CD4-positive, alpha-beta T cell treated with Interleukin-6 for 4 hours (primary cell): Measurements from ENCODE around the gene CLEC4E.
A peak's percentile ranks its signal among the peaks of the same experiment; 100 is the strongest.
"Not testable (repeated sequence)": the region's sequence is repeated elsewhere in the genome, so short reads cannot be mapped to it uniquely, and the experiment has no call there.

ENCODE experiments used
- DNase-seq: peaks from one replicate; pipeline ENCODE4 v3.0.0-alpha.2; 2020; ENCODE audit warnings: mixed read lengths

The CLEC4E gene, protein sequence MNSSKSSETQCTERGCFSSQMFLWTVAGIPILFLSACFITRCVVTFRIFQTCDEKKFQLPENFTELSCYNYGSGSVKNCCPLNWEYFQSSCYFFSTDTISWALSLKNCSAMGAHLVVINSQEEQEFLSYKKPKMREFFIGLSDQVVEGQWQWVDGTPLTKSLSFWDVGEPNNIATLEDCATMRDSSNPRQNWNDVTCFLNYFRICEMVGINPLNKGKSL

GRCh38 chr12:8540831-8541230 is at the start of gene CLEC4E:
Gene CLEC4E (minus strand): TSS chr12:8540905. CDS start chr12:8540797, 108 bp downstream.
- not testable (repeated sequence) for DNase-seq

DNA sequence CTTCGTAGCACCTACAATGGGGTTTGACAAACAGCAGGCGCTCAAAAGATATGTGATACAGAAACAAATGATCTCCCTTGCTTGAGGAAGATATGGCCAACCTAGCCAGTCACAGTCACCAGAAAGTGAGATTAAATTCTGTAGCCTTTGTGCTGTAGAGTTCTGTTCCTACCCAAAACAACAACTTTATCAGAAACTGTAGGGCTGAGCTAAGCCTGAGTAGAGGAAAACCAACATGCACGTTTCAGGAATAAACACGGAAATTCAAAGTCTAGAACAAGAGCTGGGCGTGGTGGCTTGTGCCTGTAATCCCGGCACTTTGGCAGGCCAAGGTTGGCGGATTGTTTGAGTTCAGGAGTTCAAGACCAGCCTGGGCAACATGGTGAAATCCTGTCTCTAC is 49.0 kb upstream of the CLEC4E start:
- no peak for DNase-seq

DNA sequence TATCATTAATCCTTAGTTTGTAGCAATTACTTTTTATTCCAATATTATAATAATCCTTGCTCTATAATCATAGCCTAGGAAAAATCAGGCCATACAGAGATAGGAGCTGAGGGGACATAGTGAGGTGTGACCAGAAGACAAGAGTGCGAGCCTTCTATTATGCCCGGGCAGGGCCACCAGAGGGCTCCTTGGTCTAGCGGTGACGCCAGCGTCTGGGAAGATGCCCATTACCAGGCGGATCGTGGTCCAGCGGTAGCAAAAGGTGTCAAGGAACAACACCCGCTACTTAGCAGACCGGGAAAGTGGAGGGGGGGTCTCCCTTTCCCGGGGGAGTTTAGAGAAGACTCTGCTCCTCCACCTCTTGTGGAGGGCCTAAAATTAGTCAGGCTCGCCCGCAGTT is 43.8 kb upstream of the CLEC4E start:
- not testable (repeated sequence) for DNase-seq

GRCh38 chr12:8584004-8584403 is 43.3 kb upstream of the CLEC4E start:
- no peak for DNase-seq

DNA sequence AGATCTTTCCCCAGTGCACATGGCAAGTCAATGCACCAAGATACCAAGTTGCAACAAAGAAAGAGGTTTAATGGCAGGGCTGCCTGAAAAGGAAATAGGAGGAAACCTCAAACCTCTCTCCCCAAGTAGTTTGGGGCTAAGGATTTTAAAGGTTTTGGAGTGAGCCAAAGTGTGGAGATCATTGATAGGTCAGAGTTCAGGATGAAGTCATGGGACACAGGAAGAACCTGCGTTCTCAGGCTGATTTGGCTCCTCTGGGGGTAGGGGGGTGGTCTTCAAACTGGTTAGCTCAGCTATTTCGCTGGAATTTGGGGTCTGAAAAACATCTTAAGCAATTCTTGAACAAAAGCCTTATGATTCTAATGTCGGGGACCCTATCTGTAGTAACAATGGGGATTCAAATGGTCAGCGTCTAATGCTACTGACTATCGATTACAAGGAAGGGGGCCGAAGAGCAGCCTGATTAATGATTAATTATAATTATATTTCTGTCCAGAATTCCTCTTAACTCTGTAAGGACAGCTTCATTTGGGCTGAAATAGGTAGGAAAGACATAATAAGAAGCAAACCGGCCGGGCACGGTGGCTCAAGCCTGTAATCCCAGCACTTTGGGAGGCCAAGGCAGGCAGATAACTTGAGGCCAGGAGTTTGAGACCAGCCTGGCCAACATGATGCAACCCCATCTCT is 40.5 kb upstream of the CLEC4E start:
- DNase-seq, result no peak

DNA sequence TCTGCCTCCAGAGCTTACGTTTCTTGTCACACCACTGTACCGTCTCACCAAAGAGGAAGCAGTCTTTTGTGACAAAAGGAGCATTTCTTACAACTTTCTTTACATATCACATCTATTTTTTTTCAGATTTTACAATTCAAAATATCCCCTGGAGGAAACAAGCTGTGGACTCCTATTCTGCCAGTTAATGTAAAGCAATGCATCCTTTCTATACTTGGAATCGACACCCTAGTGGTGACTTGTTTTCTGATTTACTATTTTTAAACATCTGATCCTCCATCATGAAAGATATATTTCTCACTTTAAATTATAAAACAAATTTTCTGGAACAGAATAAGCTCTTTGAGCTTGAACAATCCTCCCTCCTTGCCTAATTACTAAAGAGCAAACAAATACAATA is 37.2 kb upstream of the CLEC4E start:
- DNase-seq, result no peak

GRCh38 chr12:8572507-8572906 is 31.8 kb upstream of the CLEC4E start:
- DNase-seq, result peak; percentile 7

DNA sequence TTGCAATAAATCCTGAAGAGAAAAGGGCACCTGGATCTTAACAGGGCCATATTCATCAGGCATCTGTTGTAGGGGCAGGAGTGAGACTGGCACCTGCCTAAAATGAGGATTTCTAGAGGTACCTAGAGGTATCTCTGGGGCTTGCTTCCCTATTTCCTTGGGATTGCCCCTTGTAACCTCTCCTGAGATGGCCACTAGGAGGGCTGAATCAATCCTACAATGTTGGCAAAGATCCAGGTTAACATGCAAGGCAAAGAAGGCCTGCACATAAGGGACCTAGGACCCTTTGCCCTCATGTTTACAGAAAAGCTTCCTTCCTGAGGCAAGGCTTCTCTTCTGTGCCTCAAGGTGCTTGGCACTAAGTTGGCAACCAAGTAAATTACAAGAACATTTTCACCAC is 25.8 kb upstream of the CLEC4E start:
- no peak for DNase-seq

DNA sequence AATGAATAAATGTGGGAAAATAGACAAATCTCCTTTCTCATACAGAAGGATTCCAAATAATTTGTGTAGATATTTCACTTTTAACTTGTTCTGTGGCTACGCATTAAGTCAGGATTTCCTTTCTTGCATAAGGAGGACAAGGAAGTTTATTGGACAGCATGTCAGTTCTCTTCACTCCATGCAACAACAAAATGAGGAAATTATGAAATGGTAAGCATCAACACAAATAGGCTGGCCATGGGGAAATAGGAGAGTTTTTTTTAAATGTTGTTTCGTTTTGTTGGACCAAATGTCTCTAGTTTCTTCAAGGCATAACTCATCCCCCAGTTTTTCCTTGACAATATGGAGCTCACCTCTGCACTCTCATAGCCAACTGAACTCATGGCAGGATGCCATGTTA is 25.3 kb upstream of the CLEC4E start:
- not testable (repeated sequence) for DNase-seq

- DNase-seq, result no peak
Measured at GRCh38 chr12:8564656-8565055, 24.0 kb upstream of the CLEC4E start.

DNA sequence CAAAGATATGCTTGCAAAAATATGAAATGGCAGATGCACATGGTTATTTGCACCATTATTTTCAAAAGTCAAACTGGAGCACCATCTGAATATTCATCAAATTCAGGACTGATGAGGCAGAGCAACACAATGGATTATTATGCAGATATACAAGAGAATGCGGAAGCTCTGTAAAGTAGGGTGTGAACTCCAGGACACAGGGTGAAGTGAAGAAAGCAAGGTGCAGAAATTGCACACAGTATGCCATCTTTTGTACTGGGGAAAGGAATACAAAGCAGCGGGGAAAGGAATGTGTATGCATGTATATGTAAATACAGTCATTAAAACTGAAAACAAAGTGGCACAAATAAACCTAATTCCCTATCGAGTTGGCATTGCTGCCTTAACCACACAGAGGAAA is 22.7 kb upstream of the CLEC4E start:
- DNase-seq, result no peak

- DNase-seq, result no peak
Measured at GRCh38 chr12:8562310-8562709, 21.6 kb upstream of the CLEC4E start.

DNA sequence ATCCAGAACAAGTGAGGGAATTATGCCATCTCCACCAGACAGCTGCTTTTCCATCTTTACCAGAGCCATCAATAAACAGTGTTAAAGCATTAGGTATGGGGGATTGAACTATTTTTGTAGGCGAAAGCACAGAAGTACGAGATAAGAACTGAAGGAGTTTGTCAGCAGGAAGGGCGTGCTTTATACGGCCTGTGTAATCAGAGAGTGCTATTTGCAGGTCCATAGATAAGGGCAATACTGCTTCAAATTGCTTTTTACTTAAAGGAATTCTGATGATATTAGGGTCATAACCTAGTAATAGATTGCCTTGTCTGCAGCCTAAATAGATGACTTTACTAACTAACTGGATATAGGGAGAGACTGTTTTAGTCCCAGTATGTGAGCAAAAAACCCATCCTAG is 20.3 kb upstream of the CLEC4E start:
- DNase-seq, result no peak

DNA sequence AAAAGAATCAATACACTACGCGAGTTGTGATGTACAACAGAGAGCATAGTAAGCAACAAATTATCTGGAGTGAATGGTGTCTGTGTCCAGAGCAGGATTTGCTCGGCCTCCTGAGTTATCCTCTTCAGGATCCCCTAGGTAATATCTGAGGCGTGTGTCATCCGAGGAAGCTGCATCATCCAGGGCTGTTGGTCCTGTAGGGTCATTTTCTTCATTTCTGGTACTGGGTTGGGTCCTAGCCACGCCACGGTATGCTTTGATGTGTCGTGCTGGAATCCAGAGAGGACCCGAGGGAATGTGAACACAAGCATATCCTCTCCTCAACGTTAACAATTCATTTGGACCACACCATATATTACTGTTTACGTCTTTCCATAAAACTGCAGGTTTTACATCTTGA is 19.0 kb upstream of the CLEC4E start:
- DNase-seq, result no peak

DNA sequence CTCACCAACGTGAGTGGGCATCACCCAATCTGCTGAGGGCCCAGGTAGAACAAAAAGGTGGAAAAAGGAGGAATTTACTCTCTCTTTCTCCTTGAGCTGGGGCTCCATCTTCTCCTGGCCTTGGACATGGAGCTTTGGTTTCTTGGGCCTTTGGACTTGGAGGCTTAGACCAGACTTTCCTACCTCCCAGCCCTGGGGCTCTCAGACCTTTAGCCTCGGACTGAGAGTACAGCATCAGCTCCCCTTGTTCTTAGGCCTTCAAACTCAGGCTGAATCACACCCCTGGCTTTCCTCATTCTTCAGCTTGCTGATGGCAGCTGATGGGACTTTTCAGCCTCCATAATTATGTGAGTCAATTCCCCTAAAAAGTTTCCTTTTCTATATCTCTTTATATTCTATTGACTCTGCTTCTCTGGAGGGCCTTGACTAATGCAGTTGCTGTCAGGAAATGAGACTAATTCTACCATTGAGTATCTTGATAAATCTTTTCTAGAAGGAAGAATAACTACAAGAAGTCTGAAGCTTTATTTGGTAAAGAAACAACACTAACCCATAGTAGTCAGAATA is 15.9 kb upstream of the CLEC4E start:
- DNase-seq, result no peak

GRCh38 chr12:8554451-8555195 is 13.9 kb upstream of the CLEC4E start:
- no peak for DNase-seq

GRCh38 chr12:8553088-8553627 is 12.5 kb upstream of the CLEC4E start:
- DNase-seq, result no peak

DNA sequence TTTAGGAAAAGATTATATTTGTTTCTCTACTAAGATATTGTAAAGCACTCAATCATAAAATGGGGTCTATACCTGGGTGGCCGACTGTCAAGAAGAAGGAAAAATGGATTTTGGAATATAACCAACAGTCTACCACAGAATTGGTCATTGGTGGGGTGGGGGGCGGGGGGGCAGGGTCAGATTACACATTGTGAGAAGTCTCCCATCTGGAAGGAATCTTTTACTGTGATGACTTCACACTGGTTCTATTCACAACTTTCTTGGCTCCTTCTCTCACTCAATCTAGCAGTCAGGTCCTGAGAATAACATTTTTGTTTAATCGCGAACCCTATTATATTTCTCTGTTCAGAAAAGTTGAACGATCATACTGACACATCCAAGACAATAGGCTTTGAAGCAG is 8.7 kb upstream of the CLEC4E start:
- no peak for DNase-seq

DNA sequence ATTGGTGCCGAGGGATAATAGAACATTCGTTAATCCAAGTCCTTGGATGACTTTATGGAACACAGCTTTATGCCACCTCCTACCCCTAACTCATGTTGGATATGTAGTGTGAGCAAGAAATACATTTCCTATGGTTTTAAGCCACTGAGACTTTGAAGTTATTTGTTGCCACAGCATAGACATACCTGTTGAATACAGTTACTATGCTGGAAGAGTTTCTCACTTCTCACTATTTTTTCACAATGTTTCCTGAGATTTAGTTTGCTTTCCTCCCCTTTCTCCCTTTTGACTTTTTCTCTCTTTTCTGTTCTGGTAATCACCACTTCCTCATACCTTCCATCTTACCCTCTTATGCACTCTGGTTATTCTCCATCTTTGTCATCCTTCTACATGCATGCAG is 7.5 kb upstream of the CLEC4E start:
- no peak for DNase-seq

DNA sequence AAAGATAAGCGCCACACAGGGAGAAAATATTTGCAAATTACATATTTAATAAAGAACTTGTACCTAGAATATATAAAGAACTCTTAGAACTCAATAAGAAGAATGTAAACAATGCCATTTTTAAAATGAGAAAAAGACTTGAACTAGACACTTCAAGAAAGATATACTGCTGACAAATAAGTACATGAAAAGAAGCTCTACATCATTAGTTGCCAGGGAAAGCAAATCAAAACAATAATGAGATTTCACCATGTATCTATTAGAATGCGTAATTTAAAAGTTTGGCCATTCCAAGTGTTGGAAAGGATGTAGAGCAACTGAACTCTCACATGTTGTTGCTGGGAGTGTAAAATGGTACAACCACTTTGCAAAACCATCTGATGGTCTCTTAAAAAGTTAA is 6.9 kb upstream of the CLEC4E start:
- no peak for DNase-seq

DNA sequence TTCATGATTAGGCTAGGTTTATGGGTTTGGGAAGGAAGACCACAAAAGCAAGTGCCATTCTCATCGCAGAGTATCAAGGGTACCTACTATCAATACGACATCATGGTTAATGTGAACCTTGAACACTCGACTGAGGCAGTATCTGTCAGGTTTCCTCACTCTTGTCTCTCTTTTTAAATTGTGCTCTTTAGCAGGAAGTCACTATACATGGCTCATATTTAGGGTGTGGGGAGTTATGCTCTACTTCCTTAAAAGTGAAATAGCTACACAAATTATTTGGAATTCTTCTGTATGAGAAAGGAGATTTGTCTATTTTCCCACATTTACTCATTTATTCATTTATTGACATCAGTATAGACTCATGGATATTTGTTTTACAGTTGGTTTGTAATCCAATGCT is 5.9 kb upstream of the CLEC4E start:
- DNase-seq, result no peak

DNA sequence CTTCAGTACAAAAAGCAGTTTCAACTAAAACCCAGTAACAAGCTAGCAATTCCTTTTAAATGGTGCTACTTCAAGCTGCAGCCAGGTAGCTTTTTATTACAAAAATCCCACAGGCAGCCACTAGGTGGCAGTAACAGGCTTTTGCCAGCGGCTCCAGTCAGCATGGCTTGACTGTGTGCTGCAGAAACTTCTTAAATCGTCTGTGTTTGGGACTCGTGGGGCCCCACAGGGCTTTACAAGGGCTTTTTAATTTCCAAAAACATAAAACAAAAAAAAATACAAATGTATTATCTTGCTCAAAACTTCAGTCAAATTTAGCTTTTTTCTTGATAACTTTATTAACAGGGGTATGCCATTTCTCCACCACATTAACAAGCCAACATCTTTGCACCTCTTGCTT is 3.6 kb upstream of the CLEC4E start:
- peak; percentile 79 for DNase-seq

GRCh38 chr12:8541562-8541961 is 857 bp upstream of the CLEC4E start:
- no peak for DNase-seq

DNA sequence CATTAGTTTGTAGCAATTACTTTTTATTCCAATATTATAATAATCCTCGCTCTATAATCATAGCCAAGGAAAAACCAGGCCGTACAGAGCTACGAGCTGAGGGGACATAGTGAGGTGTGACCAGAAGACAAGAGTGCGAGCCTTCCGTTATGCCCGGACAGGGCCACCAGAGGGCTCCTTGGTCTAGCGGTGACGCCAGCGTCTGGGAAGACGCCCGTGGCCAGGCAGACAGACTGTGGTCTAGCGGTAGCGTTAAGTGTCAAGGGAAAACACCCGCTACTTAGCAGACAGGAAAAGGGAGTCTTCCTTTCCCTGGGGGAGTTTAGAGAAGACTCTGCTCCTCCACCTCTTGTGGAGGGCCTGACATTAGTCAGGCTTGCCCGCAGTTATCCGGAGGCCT is 2.9 kb downstream of the CLEC4E start:
- not testable (repeated sequence) for DNase-seq
